Measurements from ENCODE around the gene GRIN3B. TPM values are rescaled to one million over a fixed set of nuclear protein-coding genes. Genes with fewer than 3 reads are reported as not detected.

GRIN3B gene
- total and polyA plus RNA-seq, 9 of the 15 experiments (the other 6 are each of a cell fraction or from before 2014, with no cell fraction given), result 0.06 to 0.95 (median 0.19) TPM; not detected in 6

DNA sequence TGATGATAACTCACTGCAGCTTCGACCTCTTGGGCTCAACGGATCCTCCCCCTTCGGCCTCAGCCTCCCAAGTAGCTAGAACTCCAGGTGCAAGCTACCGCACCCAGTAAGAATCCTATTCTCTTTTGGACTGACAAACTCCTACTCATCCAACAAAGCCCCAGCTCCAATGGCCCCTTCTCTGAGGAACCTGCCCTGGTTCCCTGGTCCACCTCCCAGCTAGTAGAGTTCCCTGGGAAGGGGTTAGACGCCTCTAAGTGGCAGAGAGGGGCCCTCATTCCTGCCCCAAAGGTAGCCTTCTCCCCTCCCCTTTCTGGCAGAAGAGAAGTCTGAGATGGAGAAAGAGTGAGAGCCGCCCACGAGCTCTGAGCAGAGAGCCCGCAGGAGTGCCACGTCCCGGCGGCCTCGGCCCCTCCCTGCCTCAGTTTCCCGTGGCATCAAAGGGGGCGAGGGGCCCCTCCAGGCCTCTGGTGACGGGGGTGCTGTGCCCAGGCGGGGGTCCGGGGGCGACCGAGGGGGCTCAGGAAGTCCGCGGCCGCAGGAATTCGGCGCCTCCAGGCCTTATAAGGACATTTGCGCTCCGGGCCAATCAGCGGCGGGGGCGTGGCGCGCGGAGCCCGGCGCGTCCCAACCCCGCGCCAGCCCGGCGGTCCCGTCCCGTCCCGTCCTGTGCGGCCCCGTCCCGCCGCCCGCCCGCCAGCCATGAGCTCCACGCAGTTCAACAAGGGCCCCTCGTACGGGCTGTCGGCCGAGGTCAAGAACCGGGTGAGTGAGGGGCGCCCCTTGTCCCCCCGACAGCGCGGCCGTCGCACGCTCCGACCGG lies 26.0 kb downstream of the GRIN3B start, which contains the start of gene CNN2 (continued):
- TF ChIP-seq ZNF518B (CRISPR knock-in tag; IDR thresholded peaks at IDR 0.05), result no peak
- TF ChIP-seq CBX2 (IDR thresholded peaks at IDR 0.05; ENCODE audit: insufficient read depth, low read length, poor library complexity, severe bottlenecking), result no peak
- no peak for TF ChIP-seq FOXJ2 (tag; IDR thresholded peaks at IDR 0.05)
- no peak for TF ChIP-seq SETDB1 (IDR thresholded peaks at IDR 0.05; ENCODE audit: low read length)
- TF ChIP-seq ZNF263 (CRISPR knock-in tag; IDR thresholded peaks at IDR 0.05; ENCODE audit: borderline replicate concordance), result 0 out of 2 replicates have a peak, but pooled peaks have one; percentile 67
- TF ChIP-seq ZNF347 (CRISPR knock-in tag; IDR thresholded peaks at IDR 0.05; ENCODE audit: low read depth), result no peak
- TF ChIP-seq ZNF146 (CRISPR knock-in tag; IDR thresholded peaks at IDR 0.05; ENCODE audit: unreplicated experiment), result peak; percentile 2
- TF ChIP-seq, protein P1, sequence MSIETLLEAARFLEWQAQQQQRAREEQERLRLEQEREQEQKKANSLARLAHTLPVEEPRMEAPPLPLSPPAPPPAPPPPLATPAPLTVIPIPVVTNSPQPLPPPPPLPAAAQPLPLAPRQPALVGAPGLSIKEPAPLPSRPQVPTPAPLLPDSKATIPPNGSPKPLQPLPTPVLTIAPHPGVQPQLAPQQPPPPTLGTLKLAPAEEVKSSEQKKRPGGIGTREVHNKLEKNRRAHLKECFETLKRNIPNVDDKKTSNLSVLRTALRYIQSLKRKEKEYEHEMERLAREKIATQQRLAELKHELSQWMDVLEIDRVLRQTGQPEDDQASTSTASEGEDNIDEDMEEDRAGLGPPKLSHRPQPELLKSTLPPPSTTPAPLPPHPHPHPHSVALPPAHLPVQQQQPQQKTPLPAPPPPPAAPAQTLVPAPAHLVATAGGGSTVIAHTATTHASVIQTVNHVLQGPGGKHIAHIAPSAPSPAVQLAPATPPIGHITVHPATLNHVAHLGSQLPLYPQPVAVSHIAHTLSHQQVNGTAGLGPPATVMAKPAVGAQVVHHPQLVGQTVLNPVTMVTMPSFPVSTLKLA (conservative IDR thresholded peaks at IDR 0.05), result peak; percentile 27 to 51; a peak in 2 of 4 replicates
- TF ChIP-seq ELF4 (CRISPR knock-in tag; IDR thresholded peaks at IDR 0.05), result no peak
- no peak for TF ChIP-seq NBN (IDR thresholded peaks at IDR 0.05; ENCODE audit: low read depth)
- TF ChIP-seq MTA1 (IDR thresholded peaks at IDR 0.05; ENCODE audit: borderline replicate concordance), result peak; percentile 19; the same call in 1 of the 2 replicates
- TF ChIP-seq ZEB2 (IDR thresholded peaks at IDR 0.05), result peak; percentile 63; the same call in 1 of the 2 replicates
- TF ChIP-seq, protein P2, sequence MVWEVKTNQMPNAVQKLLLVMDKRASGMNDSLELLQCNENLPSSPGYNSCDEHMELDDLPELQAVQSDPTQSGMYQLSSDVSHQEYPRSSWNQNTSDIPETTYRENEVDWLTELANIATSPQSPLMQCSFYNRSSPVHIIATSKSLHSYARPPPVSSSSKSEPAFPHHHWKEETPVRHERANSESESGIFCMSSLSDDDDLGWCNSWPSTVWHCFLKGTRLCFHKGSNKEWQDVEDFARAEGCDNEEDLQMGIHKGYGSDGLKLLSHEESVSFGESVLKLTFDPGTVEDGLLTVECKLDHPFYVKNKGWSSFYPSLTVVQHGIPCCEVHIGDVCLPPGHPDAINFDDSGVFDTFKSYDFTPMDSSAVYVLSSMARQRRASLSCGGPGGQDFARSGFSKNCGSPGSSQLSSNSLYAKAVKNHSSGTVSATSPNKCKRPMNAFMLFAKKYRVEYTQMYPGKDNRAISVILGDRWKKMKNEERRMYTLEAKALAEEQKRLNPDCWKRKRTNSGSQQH (CRISPR knock-in tag; IDR thresholded peaks at IDR 0.05), result no peak
- TF ChIP-seq MEF2D (tag; conservative IDR thresholded peaks at IDR 0.05; ENCODE audit: low read depth), result no peak
- peak; percentile 28; the same call in 1 of the 2 replicates for TF ChIP-seq MTA3 (IDR thresholded peaks at IDR 0.05; ENCODE audit: borderline replicate concordance)
- TF ChIP-seq, protein P3, sequence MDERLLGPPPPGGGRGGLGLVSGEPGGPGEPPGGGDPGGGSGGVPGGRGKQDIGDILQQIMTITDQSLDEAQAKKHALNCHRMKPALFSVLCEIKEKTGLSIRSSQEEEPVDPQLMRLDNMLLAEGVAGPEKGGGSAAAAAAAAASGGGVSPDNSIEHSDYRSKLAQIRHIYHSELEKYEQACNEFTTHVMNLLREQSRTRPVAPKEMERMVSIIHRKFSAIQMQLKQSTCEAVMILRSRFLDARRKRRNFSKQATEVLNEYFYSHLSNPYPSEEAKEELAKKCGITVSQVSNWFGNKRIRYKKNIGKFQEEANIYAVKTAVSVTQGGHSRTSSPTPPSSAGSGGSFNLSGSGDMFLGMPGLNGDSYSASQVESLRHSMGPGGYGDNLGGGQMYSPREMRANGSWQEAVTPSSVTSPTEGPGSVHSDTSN (CRISPR knock-in tag; IDR thresholded peaks at IDR 0.05; ENCODE audit: low read depth), result no peak
- TF ChIP-seq, protein P3 (tag; conservative IDR thresholded peaks at IDR 0.05; ENCODE audit: low read depth), result no peak
- TF ChIP-seq SUPT5H (IDR thresholded peaks at IDR 0.05), result peak; percentile 77; the same call in 1 of the 2 replicates

All from K562 (cell line).